PFSK-1 (cell line): Measurements from ENCODE around the gene MCOLN3.

Experiments
- FOXP2 ChIP-seq: optimal IDR thresholded peaks from 2 replicates; pipeline ENCODE3; 2011; ENCODE audit warnings: borderline replicate concordance, control low read depth, inconsistent platforms; ENCODE audit not compliant: insufficient read depth; ENCODE audit errors: extremely low read length, extremely low read depth
- POLR2AphosphoS5 ChIP-seq: IDR thresholded peaks from 2 replicates; pipeline ENCODE4 v1.6.1; 2012; ENCODE audit warnings: low read depth, mild to moderate bottlenecking, control low read depth, low read length, moderate library complexity
- SIN3A ChIP-seq: IDR thresholded peaks from 2 replicates; pipeline ENCODE4 v1.6.1; 2012; ENCODE audit warnings: mild to moderate bottlenecking, low read length, moderate library complexity, borderline replicate concordance; ENCODE audit not compliant: insufficient read depth
- TAF1 ChIP-seq: IDR thresholded peaks from 2 replicates; pipeline ENCODE4 v1.6.1; 2012; ENCODE audit warnings: low read length, control low read depth, borderline replicate concordance; ENCODE audit not compliant: insufficient read depth
- TF ChIP-seq, protein P1 (sequence below), 2 experiments: IDR thresholded peaks; 2 replicates each; pipeline versions ENCODE4 v1.6.1 to v1.8.0; 2011 to 2012; ENCODE audit warnings: low read depth in 2 of 2, low read length in 2 of 2, control low read depth in 1 of 2, inconsistent platforms in 1 of 2, mild to moderate bottlenecking in 1 of 2, moderate library complexity in 1 of 2; ENCODE audit not compliant: insufficient read depth in 1 of 2

The MCOLN3 gene

DNA sequence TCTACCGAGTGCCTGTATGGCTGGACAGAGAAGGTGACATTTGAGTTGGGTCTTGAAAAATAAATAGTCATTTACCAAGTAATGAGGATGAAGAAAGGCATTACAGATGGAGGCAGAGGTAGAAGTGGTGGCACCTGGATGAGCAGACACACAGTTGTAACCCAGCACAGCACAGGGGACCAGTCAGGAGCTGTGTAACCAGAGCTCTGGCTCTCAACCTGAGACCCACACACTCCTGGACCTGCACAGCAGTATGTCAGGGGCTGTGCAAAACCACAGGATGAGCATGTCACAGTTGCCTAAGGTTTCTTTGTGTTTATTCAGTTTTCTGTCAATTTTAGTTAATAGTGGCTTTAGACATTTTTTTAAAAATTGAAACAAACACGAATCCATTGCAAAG lies 11.3 kb upstream of the MCOLN3 start:
- TF ChIP-seq, protein P1, sequence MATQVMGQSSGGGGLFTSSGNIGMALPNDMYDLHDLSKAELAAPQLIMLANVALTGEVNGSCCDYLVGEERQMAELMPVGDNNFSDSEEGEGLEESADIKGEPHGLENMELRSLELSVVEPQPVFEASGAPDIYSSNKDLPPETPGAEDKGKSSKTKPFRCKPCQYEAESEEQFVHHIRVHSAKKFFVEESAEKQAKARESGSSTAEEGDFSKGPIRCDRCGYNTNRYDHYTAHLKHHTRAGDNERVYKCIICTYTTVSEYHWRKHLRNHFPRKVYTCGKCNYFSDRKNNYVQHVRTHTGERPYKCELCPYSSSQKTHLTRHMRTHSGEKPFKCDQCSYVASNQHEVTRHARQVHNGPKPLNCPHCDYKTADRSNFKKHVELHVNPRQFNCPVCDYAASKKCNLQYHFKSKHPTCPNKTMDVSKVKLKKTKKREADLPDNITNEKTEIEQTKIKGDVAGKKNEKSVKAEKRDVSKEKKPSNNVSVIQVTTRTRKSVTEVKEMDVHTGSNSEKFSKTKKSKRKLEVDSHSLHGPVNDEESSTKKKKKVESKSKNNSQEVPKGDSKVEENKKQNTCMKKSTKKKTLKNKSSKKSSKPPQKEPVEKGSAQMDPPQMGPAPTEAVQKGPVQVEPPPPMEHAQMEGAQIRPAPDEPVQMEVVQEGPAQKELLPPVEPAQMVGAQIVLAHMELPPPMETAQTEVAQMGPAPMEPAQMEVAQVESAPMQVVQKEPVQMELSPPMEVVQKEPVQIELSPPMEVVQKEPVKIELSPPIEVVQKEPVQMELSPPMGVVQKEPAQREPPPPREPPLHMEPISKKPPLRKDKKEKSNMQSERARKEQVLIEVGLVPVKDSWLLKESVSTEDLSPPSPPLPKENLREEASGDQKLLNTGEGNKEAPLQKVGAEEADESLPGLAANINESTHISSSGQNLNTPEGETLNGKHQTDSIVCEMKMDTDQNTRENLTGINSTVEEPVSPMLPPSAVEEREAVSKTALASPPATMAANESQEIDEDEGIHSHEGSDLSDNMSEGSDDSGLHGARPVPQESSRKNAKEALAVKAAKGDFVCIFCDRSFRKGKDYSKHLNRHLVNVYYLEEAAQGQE (IDR thresholded peaks at IDR 0.05; ENCODE audit: insufficient read depth in 1 of 2, low read depth in 2 of 2, low read length in 2 of 2) = no peak
- no peak for TF ChIP-seq SIN3A
- no peak for TF ChIP-seq TAF1
- TF ChIP-seq POLR2AphosphoS5 = no peak
- no peak for TF ChIP-seq FOXP2

DNA sequence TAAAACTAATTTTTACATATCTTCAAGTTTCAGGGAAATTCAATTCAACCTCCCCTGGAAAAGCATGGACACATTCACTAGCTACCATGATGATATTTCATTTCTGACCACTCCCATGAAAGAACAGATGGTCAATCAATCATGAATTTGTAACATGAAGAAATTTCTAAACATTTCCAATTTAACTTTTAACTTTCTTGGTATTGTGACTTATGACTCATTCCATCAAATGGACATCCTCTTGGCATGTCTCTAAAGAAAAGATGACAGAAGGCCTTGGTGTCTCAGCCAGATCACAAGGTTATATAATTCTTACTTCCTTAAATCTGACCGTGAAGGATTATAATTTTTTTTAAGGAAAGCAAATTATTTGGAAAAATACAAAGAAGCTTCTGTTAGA lies 10.5 kb upstream of the MCOLN3 start:
- TF ChIP-seq FOXP2 = no peak
- TF ChIP-seq TAF1 = no peak
- TF ChIP-seq SIN3A = no peak
- no peak for TF ChIP-seq POLR2AphosphoS5
- TF ChIP-seq, protein P1 (IDR thresholded peaks at IDR 0.05; ENCODE audit: insufficient read depth in 1 of 2, low read depth in 2 of 2, low read length in 2 of 2) = no peak

- TF ChIP-seq TAF1 = no peak
- TF ChIP-seq, protein P1 (IDR thresholded peaks at IDR 0.05; ENCODE audit: insufficient read depth in 1 of 2, low read depth in 2 of 2, low read length in 2 of 2) = no peak
- no peak for TF ChIP-seq SIN3A
- TF ChIP-seq POLR2AphosphoS5 = no peak
- TF ChIP-seq FOXP2 = no peak
Observed at GRCh38 chr1:85058311-85058710, 10.0 kb upstream of the MCOLN3 start.

DNA sequence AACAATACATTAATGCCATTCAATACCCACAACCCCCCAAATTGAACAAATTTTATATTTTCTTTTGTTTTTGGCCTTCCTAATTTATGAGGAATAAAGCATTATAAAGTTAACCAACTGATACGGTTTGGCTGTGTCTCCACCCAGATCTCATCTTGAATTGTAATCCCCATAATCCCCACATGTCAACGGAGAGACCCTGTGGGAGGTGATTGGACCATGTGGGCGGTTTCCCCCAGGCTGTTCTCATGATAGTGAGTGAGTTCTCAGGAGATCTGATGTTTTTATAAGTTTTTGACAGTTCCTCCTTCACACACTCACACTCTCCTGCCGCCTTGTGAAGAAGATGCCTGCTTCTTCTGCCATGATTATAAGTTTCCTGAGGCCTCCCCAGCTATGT lies 6.4 kb upstream of the MCOLN3 start:
- no peak for TF ChIP-seq POLR2AphosphoS5
- TF ChIP-seq FOXP2 = no peak
- no peak for TF ChIP-seq SIN3A
- TF ChIP-seq, protein P1 (IDR thresholded peaks at IDR 0.05; ENCODE audit: insufficient read depth in 1 of 2, low read depth in 2 of 2, low read length in 2 of 2) = no peak
- no peak for TF ChIP-seq TAF1

- no peak for TF ChIP-seq TAF1
- TF ChIP-seq, protein P1 (IDR thresholded peaks at IDR 0.05; ENCODE audit: insufficient read depth in 1 of 2, low read depth in 2 of 2, low read length in 2 of 2) = no peak
- no peak for TF ChIP-seq POLR2AphosphoS5
- no peak for TF ChIP-seq FOXP2
- TF ChIP-seq SIN3A = no peak
Observed at GRCh38 chr1:85049735-85050166, 1.5 kb upstream of the MCOLN3 start.
